ENCODE data around the gene HEXIM1.

Gene HEXIM1

DNA sequence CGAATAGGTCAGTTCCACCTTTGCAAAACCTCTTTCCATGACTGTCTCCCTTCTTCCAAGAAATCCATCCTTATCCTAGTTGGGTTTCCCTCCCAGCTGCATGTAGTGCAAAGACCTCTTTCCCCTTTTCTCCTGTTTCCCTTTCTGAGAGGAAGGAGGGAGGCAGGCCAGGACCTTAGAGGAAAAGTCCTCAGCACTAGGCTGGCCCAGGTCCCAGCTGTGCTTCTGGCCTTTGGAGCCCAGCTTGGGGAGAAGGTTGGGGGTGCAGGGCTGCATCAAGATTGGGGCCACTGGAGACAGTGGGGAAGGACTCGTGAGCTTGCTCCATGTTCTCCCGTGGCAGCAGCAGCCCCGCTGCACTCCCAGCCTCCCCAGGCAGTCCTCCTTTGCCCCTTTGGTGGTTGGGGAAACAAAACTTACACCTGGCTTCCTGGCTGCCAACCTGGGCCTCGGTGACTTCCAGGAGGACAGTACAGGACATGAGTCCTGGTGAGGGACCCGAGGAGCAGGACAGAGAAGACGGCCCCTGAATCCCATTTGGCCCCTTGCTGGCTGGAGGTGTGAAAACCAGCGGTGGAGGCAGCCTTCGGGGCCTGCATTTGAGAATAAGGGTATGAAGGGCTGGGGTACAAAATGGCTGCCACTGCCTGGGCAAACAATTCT lies 13.9 kb downstream of the HEXIM1 start:
- TF ChIP-seq, protein P1, sequence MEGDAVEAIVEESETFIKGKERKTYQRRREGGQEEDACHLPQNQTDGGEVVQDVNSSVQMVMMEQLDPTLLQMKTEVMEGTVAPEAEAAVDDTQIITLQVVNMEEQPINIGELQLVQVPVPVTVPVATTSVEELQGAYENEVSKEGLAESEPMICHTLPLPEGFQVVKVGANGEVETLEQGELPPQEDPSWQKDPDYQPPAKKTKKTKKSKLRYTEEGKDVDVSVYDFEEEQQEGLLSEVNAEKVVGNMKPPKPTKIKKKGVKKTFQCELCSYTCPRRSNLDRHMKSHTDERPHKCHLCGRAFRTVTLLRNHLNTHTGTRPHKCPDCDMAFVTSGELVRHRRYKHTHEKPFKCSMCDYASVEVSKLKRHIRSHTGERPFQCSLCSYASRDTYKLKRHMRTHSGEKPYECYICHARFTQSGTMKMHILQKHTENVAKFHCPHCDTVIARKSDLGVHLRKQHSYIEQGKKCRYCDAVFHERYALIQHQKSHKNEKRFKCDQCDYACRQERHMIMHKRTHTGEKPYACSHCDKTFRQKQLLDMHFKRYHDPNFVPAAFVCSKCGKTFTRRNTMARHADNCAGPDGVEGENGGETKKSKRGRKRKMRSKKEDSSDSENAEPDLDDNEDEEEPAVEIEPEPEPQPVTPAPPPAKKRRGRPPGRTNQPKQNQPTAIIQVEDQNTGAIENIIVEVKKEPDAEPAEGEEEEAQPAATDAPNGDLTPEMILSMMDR (IDR thresholded peaks at IDR 0.05; ENCODE audit: insufficient read depth, low read depth, low read length, missing control alignments): no peak
- DNase-seq (ENCODE audit: low read depth): no peak
- peak overlapping the region; percentile 73 for H3K4me3 ChIP-seq (ENCODE audit: low read depth, low read length)

DNA sequence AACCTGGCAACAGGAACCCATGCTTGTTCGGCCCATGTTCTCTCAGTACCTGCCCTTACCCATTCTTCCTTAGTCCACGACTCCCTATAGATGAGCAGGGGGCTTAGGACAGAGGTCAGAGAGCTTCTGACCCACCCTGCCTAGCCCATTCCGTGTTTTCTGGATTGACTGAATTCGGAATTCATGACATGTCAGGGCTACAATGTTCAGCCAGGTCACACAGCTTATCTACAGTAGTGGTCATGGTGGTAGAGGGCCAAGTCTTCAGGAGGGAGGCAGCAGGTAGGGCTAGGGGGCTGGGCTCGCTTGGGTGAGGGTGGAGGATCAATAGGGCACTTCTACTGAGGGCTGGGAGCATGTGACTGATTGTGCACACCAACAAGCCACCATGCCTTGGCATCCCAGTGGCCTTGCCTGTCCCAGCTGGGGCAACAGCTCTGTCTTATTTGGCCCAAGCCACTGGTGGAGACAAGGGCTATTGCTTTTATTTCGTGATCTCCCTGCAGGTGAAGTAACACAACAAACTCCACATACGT lies 16.5 kb downstream of the HEXIM1 start:
- TF ChIP-seq, protein P1 (IDR thresholded peaks at IDR 0.05; ENCODE audit: insufficient read depth, low read depth, low read length, missing control alignments): no peak
- H3K4me3 ChIP-seq (ENCODE audit: low read depth, low read length): no peak overlapping the region
- DNase-seq (ENCODE audit: low read depth): no peak

- no peak for DNase-seq (ENCODE audit: low read depth)
- TF ChIP-seq, protein P1 (IDR thresholded peaks at IDR 0.05; ENCODE audit: insufficient read depth, low read depth, low read length, missing control alignments): no peak
- no peak overlapping the region for H3K4me3 ChIP-seq (ENCODE audit: low read depth, low read length)
Measured at GRCh38 chr17:45168991-45169752, 20.9 kb downstream of the HEXIM1 start.

GRCh38 chr17:45170280-45170930 lies 22.1 kb downstream of the HEXIM1 start:
- no peak for DNase-seq (ENCODE audit: low read depth)
- TF ChIP-seq, protein P1 (IDR thresholded peaks at IDR 0.05; ENCODE audit: insufficient read depth, low read depth, low read length, missing control alignments): no peak
- no peak overlapping the region for H3K4me3 ChIP-seq (ENCODE audit: low read depth, low read length)

- H3K4me3 ChIP-seq (ENCODE audit: low read depth, low read length): no peak overlapping the region
- DNase-seq (ENCODE audit: low read depth): no peak
- TF ChIP-seq, protein P1 (IDR thresholded peaks at IDR 0.05; ENCODE audit: insufficient read depth, low read depth, low read length, missing control alignments): no peak
Measured at GRCh38 chr17:45170931-45171337, 22.7 kb downstream of the HEXIM1 start.

GRCh38 chr17:45171338-45172231 lies 23.3 kb downstream of the HEXIM1 start:
- no peak overlapping the region for H3K4me3 ChIP-seq (ENCODE audit: low read depth, low read length)
- TF ChIP-seq, protein P1 (IDR thresholded peaks at IDR 0.05; ENCODE audit: insufficient read depth, low read depth, low read length, missing control alignments): no peak
- DNase-seq (ENCODE audit: low read depth): no peak

All from GM12865 (cell line).